Stomach (tissue), 9 donors: ENCODE measurements around the gene C1orf167. TPM values are rescaled to one million over a fixed set of nuclear protein-coding genes. Genes with fewer than 3 reads are reported as not detected.
A peak's percentile ranks its signal among the peaks of the same experiment; 100 is the strongest.

ENCODE experiments used
- DNase-seq, 2 donors: peaks; one replicate each; pipeline versions ENCODE4 v3.0.0 to v3.0.0-alpha.2; 2013 to 2019
- H3K27ac ChIP-seq, 5 donors: fragments of 200-600 bp in 4 of 5; sonication (generic) in 4 of 5; one replicate each; pipeline ENCODE4 v1.5.1; 2013 to 2019; ENCODE audit warnings: mild to moderate bottlenecking in 1 of 5, moderate library complexity in 1 of 5
- H3K27me3 ChIP-seq, 3 donors: fragments of 200-600 bp; sonication (generic); one replicate each; pipeline ENCODE4 v1.5.1; 2017 to 2019; ENCODE audit warnings: mixed run types in 1 of 3
- H3K36me3 ChIP-seq, 4 donors: fragments of 200-600 bp; sonication (generic); 1 replicate in 3 of 4; 2 replicates in 1 of 4; pipeline ENCODE4 v1.5.1; 2016 to 2019
- H3K4me1 ChIP-seq, 4 donors: fragments of 200-600 bp; sonication (generic); one replicate each; pipeline ENCODE4 v1.5.1; 2016 to 2019
- H3K4me3 ChIP-seq, 4 donors: fragments of 200-600 bp; sonication (generic) in 3 of 4; one replicate each; pipeline ENCODE4 v1.5.1; 2016 to 2019; ENCODE audit warnings: mild to moderate bottlenecking in 1 of 4
- H3K9me3 ChIP-seq, 4 donors: fragments of 200-600 bp; sonication (generic); one replicate each; pipeline ENCODE4 v1.5.1; 2016 to 2019
- EP300 ChIP-seq: sonication (generic); formaldehyde crosslinking; IDR thresholded peaks from one replicate; pipeline ENCODE4 v1.6.1; 2017; ENCODE audit warnings: antibody characterized with exemption
- POLR2A ChIP-seq, 4 donors: fragments of 450-650 bp; IDR thresholded peaks; one replicate each; pipeline ENCODE4 v1.6.1; 2016; ENCODE audit warnings: antibody characterized with exemption in 4 of 4, control low read depth in 2 of 4, mild to moderate bottlenecking in 1 of 4, moderate library complexity in 1 of 4
- POLR2AphosphoS5 ChIP-seq, 3 donors: sonication (generic); formaldehyde crosslinking; IDR thresholded peaks; one replicate each; pipeline ENCODE4 v1.6.1; 2016; ENCODE audit warnings: antibody characterized with exemption in 3 of 3
- WGBS, 5 donors: extraction: QIAGEN DNeasy Blood & Tissue Kit in 3 of 5; methylation state at CpG; one replicate each; pipeline versions ENCODE4 v1.1.5 to v1.1.7; 2013 to 2018; 5-methylcytosine and 5-hydroxymethylcytosine counted together
- intact Hi-C: fragments of 100-400 bp; cut with DNase I; formaldehyde crosslinking; loops from one replicate; pipeline ENCODE4 v1.15.1; 2023; ENCODE audit warnings: low total_unique reads
- polyA plus RNA-seq, 3 donors: library from polyadenylated mRNA; stranded (reverse); fragments of 200-250 nt; gene quantifications; one replicate each; pipeline ENCODE4 v1.2.3, GENCODE V29; 2013
- total RNA-seq, 5 donors: library from RNA; depleted of rRNA; stranded (reverse); fragments of >200 nt; gene quantifications; one replicate each; pipeline versions ENCODE4 v1.1.0 to v1.2.3, GENCODE V29; 2014 to 2016
- TF ChIP-seq, protein P1 (sequence below), 7 experiments: fragments of 450-650 bp in 4 of 7; fragments of 200-600 bp in 3 of 7; sonication (generic) in 3 of 7; IDR thresholded peaks; one replicate each; pipeline ENCODE4 v1.5.1; 2016 to 2019; ENCODE audit warnings: antibody characterized with exemption in 7 of 7, control low read depth in 2 of 7, mild to moderate bottlenecking in 1 of 7
- donor health status: healthy with polysubstance abuse.
- donor health status: Bipolar disorder and iron deficiency.
- donor health status: healthy.

C1orf167 gene
- total and polyA plus RNA-seq, 8 donors, result 1.6 to 4.7 (median 2.0) TPM; not detected in 5

DNA sequence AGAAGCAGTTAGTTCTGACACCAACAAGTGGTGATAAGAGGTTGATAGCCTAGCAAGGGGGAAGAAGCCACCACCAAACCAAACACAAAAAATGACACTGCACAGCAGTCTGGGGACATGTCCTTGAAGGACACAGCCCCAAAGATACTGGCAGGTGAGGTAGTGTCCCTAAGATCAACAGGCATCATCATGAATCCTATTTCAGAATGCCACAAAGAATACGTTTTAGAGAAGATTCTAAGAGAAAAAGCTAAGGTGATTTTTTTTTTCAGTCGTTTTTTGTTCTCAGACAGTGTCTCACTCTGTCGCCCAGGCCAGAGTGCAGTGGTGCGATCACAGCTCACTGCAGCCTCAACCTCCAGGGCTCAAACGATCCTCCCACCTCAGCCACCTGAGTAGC is 24.2 kb downstream of the C1orf167 start:
- Histone ChIP-seq H3K27ac (peak overlapping the region in 2 of 5 donors; percentile 93 to 97), H3K4me1 (peaks cover 56 to 70% (median 67%) of the 10 kb centered on the region in 4 donors), H3K27me3 (no peaks in the 10 kb centered on the region), H3K36me3 (peaks cover 0 to 12% (median 11%) of the 10 kb centered on the region in 4 donors), H3K4me3 (no peak overlapping the region), H3K9me3 (no peaks in the 10 kb centered on the region)
- intact Hi-C loops, result no loop called here
- DNase-seq, result no peak
- TF ChIP-seq POLR2A (IDR thresholded peaks at IDR 0.05) (no peak), EP300 (no peak), POLR2AphosphoS5 (IDR thresholded peaks at IDR 0.05) (no peak)
- TF ChIP-seq, protein P1, sequence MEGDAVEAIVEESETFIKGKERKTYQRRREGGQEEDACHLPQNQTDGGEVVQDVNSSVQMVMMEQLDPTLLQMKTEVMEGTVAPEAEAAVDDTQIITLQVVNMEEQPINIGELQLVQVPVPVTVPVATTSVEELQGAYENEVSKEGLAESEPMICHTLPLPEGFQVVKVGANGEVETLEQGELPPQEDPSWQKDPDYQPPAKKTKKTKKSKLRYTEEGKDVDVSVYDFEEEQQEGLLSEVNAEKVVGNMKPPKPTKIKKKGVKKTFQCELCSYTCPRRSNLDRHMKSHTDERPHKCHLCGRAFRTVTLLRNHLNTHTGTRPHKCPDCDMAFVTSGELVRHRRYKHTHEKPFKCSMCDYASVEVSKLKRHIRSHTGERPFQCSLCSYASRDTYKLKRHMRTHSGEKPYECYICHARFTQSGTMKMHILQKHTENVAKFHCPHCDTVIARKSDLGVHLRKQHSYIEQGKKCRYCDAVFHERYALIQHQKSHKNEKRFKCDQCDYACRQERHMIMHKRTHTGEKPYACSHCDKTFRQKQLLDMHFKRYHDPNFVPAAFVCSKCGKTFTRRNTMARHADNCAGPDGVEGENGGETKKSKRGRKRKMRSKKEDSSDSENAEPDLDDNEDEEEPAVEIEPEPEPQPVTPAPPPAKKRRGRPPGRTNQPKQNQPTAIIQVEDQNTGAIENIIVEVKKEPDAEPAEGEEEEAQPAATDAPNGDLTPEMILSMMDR (IDR thresholded peaks at IDR 0.05), result no peak
- WGBS, 5 donors, result 55 to 63% (median 60%) methylated on average over 5 of the region's 5 CpGs

DNA sequence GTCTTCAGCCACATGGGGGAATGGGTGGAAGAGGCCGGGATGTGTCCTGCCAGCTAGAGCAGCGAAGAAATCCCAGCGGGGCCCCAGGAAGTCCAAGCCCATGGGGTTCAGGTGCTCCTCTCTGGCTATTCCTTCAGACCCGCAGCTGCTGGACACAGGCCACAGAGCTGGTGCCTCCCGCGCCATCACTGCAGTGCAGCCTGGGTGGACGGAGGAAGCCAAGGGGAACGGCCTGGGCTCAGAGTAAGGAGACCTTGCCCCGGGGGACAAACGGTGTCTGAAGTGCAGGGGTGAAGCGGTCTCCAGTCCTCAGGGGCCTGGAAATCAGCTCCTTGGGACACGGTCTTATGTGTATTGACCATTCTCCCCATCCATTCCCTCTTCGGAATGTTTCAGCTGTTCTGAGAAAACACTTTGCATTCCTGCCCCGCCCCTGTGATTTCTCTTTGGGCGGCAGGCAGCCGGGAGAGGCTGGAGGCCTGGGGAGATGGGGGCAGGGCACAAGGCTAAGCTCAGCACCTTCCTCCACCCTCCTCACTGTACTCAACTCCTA is 25.3 kb downstream of the C1orf167 start:
- Histone ChIP-seq H3K27ac (peak overlapping the region; percentile 58 to 97 (median 93)), H3K4me1 (peaks cover 66 to 81% (median 78%) of the 10 kb centered on the region in 4 donors), H3K4me3 (peak overlapping the region in 1 of 4 donors; percentile 22), H3K27me3 (no peaks in the 10 kb centered on the region), H3K36me3 (peaks cover 0 to 21% (median 16%) of the 10 kb centered on the region in 4 donors), H3K9me3 (no peaks in the 10 kb centered on the region)
- 9 to 23% (median 20%) methylated on average over 9 to 16 of the region's 16 CpGs for WGBS, 5 donors
- DNase-seq, result peak; percentile 81 to 86
- TF ChIP-seq EP300 (no peak), POLR2AphosphoS5 (IDR thresholded peaks at IDR 0.05) (peak; percentile 65 to 81 (median 74)), POLR2A (IDR thresholded peaks at IDR 0.05) (no peak)
- TF ChIP-seq, protein P1 (IDR thresholded peaks at IDR 0.05), result no peak
- intact Hi-C loops, result no loop called here

DNA sequence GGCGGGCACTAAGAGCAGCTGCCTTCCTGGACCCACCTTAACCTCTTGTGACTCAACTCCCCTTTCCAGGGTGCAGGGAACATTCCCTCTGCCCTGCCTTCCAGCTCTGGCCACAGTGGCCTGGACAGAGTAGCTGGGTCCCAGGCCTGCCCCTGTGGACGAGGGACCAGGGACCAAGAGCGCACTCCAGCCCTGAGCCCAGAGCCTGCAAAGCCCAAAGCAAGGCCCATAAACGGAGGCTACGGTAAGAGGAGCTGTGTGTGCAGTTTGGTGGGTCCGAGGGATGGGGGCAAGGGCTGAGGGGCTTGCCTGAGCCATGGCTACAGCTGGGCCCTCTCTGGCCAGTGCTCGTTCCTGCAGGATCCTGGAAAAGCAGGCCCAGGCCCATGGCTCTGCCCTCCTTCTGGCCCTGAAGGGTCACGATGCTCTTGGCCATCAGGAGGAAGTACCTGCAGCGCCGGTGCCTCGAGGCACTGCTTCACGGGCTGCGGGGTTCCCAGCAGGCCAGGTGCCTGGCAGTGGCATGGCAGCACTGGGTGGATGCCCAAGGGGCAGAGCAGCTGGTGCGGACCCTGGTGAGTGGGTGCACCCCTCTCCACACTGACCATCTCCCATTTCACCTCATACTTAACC is 25.9 kb downstream of the C1orf167 start:
- intact Hi-C loops, result no loop called here
- Histone ChIP-seq H3K4me3 (peak overlapping the region in 1 of 4 donors; percentile 22), H3K36me3 (peaks cover 0 to 27% (median 21%) of the 10 kb centered on the region in 4 donors), H3K9me3 (no peaks in the 10 kb centered on the region), H3K4me1 (peaks cover 66 to 87% (median 84%) of the 10 kb centered on the region in 4 donors), H3K27ac (peak overlapping the region; percentile 58 to 97 (median 93)), H3K27me3 (no peaks in the 10 kb centered on the region)
- WGBS, 5 donors, result 75 to 83% (median 77%) methylated on average over 7 to 14 of the region's 14 CpGs
- no peak for DNase-seq
- no peak for TF ChIP-seq POLR2A (IDR thresholded peaks at IDR 0.05)
- TF ChIP-seq POLR2AphosphoS5 (IDR thresholded peaks at IDR 0.05), result no peak
- TF ChIP-seq, protein P1 (IDR thresholded peaks at IDR 0.05), result no peak
- no peak for TF ChIP-seq EP300

DNA sequence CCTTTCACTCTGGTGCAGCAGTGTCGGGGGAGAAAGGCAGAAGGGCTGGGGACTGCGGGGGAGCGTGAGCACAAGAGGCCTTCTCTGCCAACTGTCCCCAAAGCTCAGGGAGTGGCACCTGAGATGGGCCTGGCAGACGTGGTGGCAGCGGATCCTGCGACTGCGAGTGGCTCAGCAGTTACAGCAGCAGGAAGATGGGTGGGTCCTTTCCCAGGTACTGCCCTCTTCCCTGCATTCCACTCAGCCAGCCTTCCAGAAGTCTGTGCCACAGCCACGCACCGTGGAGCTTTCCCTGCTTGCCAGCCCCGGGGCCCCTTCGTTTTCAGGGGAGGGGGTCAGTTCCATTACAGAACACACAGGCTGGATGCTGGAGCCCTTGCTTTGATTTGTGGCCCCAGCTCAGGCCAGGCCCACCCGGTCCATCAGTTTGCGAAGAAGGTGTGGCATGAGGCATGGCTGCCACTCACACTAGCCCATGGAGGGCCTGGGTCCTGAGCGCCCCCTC is 26.6 kb downstream of the C1orf167 start:
- H3K9me3 ChIP-seq, result no peaks in the 10 kb centered on the region
- no peaks in the 10 kb centered on the region for H3K27me3 ChIP-seq
- peak in 1 of 2 donors; percentile 45 for DNase-seq
- peak overlapping the region; percentile 58 to 97 (median 93) for H3K27ac ChIP-seq
- no peak for TF ChIP-seq EP300
- TF ChIP-seq, protein P1 (IDR thresholded peaks at IDR 0.05), result no peak
- no peak for TF ChIP-seq POLR2A (IDR thresholded peaks at IDR 0.05)
- TF ChIP-seq POLR2AphosphoS5 (IDR thresholded peaks at IDR 0.05), result no peak
- peaks cover under 1 to 33% (median 28%) of the 10 kb centered on the region in 4 donors for H3K36me3 ChIP-seq
- H3K4me3 ChIP-seq, result no peak overlapping the region
- intact Hi-C loops, result no loop called here
- WGBS, 5 donors, result 57 to 78% (median 65%) methylated on average over 13 to 14 of the region's 14 CpGs
- peaks cover 66 to 90% (median 84%) of the 10 kb centered on the region in 4 donors for H3K4me1 ChIP-seq
